DMS79 treated with DMSO at 0.1 percent for 48 hours (cell line): ENCODE data around the gene MSRB2.
"Not testable (repeated sequence)": the region's sequence is repeated elsewhere in the genome, so short reads cannot be mapped to it uniquely, and the experiment has no call there.

ENCODE experiments used
- DNase-seq: peaks from one replicate; lab custom pipeline; 2025; lab: John Stamatoyannopoulos, UW

Gene MSRB2

GRCh38 chr10:23070092-23070912 lies 25.1 kb upstream of the MSRB2 start:
- not testable (repeated sequence) for DNase-seq

GRCh38 chr10:23070913-23071218 lies 24.5 kb upstream of the MSRB2 start:
- peak; percentile 76 for DNase-seq

- not testable (repeated sequence) for DNase-seq
Measured at GRCh38 chr10:23072593-23072992, 22.8 kb upstream of the MSRB2 start.

- no peak for DNase-seq
Measured at GRCh38 chr10:23073527-23073926, 21.9 kb upstream of the MSRB2 start.

GRCh38 chr10:23075672-23076071 lies 19.7 kb upstream of the MSRB2 start:
- DNase-seq, result no peak

GRCh38 chr10:23078114-23078513 lies 17.3 kb upstream of the MSRB2 start:
- DNase-seq, result no peak

GRCh38 chr10:23079700-23080099 lies 15.7 kb upstream of the MSRB2 start:
- DNase-seq, result no peak

- DNase-seq, result no peak
Measured at GRCh38 chr10:23080262-23080661, 15.1 kb upstream of the MSRB2 start.

- DNase-seq, result peak; percentile 6
Measured at GRCh38 chr10:23081221-23081750, 14.1 kb upstream of the MSRB2 start.

GRCh38 chr10:23081891-23082290 lies 13.5 kb upstream of the MSRB2 start:
- DNase-seq, result no peak

- DNase-seq, result no peak
Measured at GRCh38 chr10:23088609-23089008, 6.8 kb upstream of the MSRB2 start.

GRCh38 chr10:23094786-23095403 lies 484 bp upstream of the MSRB2 start:
- DNase-seq, result no peak

- peak; percentile 16 for DNase-seq
Measured at GRCh38 chr10:23095966-23096801, 805 bp downstream of the MSRB2 start.

GRCh38 chr10:23096802-23097549 lies 1.6 kb downstream of the MSRB2 start:
- DNase-seq, result peak; percentile 61

- no peak for DNase-seq
Measured at GRCh38 chr10:23099079-23099478, 3.7 kb downstream of the MSRB2 start.

- no peak for DNase-seq
Measured at GRCh38 chr10:23099816-23100215, 4.4 kb downstream of the MSRB2 start.

- DNase-seq, result no peak
Measured at GRCh38 chr10:23100331-23101030, 5.1 kb downstream of the MSRB2 start.

- DNase-seq, result no peak
Measured at GRCh38 chr10:23106331-23107072, 11.1 kb downstream of the MSRB2 start.

GRCh38 chr10:23110722-23111516 lies 15.5 kb downstream of the MSRB2 start:
- no peak for DNase-seq
